IPS-NIHi11 (cell line): Measurements from ENCODE around the gene METTL25B.
"Not testable (repeated sequence)": the region's sequence is repeated elsewhere in the genome, so short reads cannot be mapped to it uniquely, and the experiment has no call there.

ENCODE experiments used
- DNase-seq: peaks from one replicate; pipeline ENCODE4 v3.0.0; 2012; ENCODE audit warnings: mixed read lengths, low spot score

The METTL25B gene

DNA sequence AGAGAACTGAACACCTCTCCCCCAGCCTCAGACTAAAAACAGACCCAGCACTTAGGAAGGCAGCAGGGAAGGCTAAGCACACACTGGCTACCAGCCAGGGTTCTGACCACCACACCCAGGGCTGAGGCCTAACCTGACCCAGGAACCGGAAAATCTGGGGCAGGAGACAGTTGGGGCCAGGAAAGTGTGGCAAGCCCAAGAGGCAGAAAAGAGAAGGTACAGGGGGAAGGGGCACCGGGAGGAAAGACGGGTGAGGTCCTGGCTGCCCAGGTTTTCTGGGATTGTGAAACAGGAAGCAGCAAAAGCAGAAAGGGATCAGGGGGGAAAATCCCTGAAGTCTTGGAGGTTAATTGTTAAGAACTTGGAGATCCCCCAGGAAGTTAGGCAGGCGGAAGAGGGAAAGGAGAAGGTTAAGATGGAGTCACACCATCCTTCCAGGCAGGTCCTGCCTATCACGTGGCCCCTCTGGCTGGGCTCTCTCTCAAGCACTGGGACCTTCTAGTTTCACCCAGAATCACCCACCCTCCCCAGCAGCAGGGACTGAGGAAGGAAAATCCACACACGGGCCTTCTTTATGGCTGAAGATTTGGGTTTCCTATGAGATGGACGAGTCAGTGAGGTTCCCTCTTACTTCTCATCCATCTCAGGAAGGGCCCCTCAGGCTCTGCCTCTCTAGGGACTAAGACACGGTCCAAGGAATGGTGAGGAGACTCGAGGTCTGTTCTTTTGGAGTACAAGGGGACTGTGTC lies 20.6 kb downstream of the METTL25B start:
- DNase-seq: no peak

DNA sequence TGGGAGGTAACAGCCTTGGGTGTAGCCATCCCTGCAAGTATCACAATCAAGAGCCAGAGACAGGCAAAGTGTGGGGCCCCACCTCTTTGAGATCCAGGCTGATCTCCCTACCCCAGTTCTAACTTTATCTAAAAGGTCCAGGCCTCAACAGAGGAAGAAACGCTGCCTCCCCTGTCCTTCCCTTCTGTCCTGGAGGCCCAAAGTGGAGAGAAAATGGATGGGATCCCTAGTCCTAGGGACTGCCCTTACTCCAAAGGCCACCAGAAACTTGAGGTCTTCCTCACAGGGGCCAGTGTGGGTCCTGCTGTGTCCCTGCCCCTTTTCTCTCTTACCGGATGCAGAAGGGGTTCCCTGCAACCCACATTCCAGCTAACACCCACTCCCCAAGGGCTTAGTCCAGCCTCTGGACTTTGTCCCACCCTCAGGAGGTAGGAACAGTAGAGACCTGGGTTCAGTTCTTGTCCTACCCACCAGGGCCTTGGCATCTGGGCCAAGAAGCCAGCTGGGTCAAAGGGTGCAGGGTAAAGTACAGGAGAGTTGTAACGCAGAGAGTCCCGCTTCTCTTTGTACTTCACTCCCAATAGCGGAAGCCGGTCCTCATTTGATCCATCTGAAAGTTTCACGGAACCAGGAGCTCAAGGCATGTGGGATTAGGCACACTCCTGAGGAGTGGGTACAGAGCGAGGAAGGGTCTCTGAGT lies 21.3 kb downstream of the METTL25B start:
- DNase-seq: no peak

GRCh38 chr1:156750191-156750672 lies 22.0 kb downstream of the METTL25B start:
- DNase-seq: no peak

GRCh38 chr1:156750711-156751450 lies 22.6 kb downstream of the METTL25B start:
- peak; percentile 50 for DNase-seq

DNA sequence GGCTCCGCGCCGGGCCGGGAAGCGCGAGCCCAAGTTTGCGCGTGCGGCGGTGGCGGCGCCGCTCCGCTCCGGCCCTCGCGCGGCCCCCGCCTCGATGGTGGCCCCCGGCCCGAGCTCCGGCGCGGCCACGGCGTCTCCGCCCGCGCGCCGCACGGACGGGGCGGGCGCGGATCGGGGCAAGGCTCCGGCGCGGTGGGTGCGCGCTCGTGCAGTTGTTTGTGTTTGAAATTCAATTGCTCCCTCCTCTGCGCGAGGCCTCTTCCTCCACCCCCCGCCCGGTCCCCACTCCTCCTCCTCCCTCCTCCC lies 23.1 kb downstream of the METTL25B start, which contains the start of gene HDGF:
Gene HDGF (minus strand): TSS at position 225 of the 306 bp plus-strand sequence. CDS start 246 bp downstream, outside the sequence.
- no peak for DNase-seq

GRCh38 chr1:156751757-156752481 lies 23.6 kb downstream of the METTL25B start:
- peak; percentile 95 for DNase-seq

DNA sequence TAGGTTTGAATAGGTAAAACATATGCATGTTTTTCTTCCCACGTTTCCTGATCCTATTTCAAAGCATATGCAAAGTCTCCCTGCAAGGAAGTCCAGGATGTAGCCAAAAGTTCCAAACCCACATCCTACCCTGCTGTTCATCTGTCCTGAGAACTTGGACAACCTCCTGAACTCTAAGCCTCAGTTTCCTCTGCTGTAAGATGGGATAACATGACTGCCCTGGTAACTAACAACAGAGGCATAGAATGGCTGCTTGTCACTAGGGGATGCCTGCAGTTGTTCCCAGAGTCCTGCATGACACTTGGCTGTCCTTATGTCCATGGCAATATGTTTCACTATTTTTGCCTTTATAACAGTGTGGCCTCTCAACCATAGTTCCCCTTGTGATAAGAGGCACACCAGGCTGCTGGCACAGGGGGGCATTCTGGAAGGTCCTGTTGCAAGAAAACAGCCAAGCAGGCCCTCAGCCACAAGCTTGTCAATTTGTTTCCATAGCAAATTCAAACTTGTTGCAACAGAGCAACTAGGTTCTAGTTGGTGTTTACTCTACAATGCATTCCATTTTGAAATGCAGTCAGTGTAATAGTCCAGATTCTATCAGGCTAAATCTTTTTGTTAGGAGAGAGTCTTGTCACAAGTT lies 24.7 kb downstream of the METTL25B start:
- DNase-seq: no peak

GRCh38 chr1:156754219-156754618 lies 25.9 kb downstream of the METTL25B start:
- no peak for DNase-seq

- no peak for DNase-seq
These were observed 27.3 kb downstream of the METTL25B start for GRCh38 chr1:156755527-156755950.

GRCh38 chr1:156756355-156756754 lies 28.1 kb downstream of the METTL25B start:
- DNase-seq: no peak

GRCh38 chr1:156757572-156758253 lies 29.4 kb downstream of the METTL25B start:
- not testable (repeated sequence) for DNase-seq

- no peak for DNase-seq
These were observed 32.0 kb downstream of the METTL25B start for GRCh38 chr1:156760092-156760795.

DNA sequence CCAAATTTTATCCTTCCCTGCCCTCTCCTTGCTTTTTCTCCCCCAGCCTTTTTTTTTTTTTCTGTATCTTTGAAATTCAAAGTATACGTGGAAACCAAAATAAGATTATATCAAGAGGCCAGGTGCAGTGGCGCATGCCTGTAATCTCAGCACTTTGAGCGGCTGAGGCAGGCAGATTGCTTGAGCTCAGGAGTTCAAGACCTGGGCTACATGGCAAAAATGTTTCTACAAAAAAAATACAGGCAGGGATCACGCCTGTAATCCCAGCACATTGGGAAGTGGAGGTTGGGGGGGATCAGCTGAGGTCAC lies 32.5 kb downstream of the METTL25B start:
- no peak for DNase-seq

- DNase-seq: not testable (repeated sequence)
These were observed 36.9 kb downstream of the METTL25B start for GRCh38 chr1:156765136-156765535.

DNA sequence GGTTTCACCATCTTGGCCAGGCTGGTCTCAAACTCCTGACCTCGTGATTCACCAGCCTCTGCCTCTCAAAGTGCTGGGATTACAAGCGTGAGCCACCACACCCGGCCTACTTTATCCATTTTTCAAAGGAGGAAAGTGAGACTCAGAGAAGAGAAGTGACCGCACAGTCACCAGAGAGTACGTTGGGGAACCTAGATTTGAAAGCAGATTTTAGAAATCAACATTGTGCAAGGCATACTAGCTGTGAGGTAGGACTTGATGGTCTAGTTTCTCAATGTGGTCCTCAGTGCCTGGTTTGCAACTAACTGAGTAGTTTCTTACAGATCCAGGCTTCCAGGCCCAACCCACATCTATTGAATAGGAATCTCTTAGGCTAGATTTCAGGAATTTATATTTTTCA lies 37.4 kb downstream of the METTL25B start:
- DNase-seq: no peak

DNA sequence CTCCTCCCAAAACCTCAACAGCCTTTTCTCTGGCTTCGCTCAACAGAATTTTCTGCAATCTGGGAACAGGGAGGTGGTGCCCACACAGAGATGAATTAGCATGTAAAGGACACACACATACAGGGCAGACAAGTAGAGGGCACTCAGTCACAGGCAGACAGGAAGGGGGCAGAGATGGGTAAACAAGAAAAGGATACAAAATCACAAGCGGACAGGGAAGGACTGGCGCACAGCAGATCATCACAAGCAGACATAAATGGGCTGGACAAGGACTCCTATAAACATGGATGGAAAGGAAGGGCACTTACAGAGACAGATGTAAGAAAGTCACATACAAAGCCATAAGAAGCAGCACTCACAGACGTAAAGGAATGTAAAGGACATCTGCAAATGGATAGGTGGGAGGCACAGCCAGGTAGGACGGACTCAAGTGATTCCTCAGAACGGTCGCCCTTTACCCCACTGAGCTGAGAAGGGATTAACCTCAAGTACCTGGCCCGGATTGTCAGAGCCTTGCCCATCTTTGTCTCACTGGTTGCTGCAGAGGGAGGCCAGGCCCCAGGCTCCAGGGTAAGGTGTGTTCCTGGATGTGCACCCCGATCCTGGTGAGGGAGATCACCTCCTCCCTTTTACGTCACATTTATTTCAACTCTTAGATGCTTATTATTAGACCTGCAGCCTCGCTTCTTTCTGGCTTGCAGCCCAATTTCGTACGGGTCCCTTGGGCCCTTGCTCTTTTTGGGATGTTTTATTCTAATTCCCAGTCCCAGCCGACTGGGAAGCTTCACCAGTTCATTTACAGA lies 38.2 kb downstream of the METTL25B start:
- no peak for DNase-seq

DNA sequence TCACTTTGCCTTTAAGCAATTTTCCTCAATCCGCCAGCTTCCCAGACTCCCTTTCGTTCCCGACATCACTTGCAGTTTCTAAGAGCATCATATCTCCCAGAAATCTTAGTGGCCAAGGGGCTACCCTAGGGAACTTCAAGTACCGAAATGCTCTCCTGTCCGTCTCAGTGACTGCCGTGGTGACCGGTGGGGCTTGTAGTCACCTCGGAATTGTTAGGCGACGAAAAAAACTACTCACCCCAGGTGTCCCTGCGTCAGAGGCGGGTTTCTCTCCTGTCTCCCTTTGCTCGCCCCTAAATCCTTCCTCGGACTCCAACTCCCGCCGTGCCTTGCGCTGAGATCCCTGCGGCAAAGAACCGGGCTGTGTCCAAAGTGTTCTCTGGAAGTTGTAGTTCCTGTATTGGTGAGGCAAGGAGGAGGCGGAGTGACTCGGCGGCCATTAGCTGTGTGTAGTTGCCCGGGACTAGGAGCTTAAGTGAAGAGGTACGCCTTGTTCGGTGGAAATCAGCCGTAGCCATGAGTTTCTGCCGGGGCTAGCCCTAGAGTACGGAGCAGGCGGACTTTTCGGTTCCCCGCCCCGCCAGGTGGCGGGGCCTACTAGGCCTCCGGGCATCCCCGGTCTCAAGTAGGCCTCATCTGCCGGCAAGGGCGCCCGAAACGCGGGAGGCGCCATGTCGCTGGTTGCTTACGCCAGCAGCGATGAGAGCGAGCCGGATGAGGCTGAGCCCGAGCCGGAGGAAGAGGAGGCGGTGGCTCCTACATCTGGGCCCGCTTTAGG lies 39.0 kb downstream of the METTL25B start, which contains the start of gene PRCC:
Gene PRCC (plus strand): TSS at position 435 of the 778 bp plus-strand sequence. CDS start 237 bp downstream, at position 672.
- DNase-seq: peak; percentile 87

DNA sequence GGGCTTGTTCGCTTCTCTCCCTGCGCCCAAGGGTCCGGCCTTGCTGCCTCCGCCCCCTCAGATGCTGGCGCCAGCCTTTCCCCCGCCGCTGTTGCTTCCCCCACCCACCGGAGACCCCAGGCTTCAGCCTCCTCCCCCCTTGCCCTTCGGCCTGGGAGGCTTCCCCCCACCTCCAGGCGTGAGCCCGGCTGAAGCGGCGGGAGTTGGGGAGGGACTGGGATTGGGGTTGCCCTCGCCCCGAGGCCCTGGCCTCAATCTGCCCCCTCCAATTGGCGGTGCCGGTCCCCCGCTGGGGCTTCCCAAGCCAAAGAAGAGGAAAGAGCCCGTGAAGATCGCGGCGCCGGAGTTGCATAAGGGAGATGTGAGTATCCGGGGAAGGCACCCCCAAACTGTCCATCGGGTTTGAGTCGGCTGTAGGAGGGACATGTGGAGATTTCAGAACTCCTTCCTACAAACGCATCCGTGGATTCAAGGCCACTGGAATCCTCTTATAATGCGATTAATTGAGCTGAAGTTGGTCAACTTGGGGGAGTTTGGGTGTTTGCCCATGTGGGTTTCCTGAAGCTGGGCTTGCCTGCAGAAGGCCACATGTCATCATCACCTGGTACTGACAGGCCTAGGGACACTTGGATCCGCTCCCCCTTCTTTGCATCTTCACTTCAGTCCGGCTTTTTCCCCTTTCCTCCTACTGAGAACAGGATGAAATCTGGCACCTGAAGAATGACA lies 39.8 kb downstream of the METTL25B start:
- DNase-seq: peak; percentile 41
